ENCODE results near the gene C19orf12. TPM values are rescaled to one million over a fixed set of nuclear protein-coding genes. Genes with fewer than 3 reads are reported as not detected.

Gene C19orf12
- total RNA-seq, 1 experiment from 2014 or later = 17.5 TPM

DNA sequence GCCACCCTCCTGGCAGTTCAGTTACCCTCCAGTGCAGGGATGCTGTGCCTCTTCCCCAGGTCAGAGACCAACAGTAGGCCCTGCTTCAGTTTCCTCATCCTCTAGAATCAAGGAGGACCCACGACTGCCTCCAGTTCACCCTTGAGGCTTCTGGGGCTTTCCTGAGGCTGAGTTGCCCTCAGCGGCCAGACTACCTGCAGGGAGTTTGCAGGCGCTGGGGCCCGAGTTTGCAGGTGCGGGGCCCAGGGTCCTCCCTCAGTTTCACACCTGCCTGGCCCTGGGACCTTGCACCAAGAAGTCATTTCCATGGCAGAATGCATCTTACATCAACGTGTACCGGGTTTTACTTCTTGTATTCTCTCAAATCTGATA is 38.9 kb upstream of the C19orf12 start:
- intact Hi-C loops (cut with micrococcal nuclease; ENCODE audit: unreplicated experiment) = no loop called here
- TF ChIP-seq, protein P1, sequence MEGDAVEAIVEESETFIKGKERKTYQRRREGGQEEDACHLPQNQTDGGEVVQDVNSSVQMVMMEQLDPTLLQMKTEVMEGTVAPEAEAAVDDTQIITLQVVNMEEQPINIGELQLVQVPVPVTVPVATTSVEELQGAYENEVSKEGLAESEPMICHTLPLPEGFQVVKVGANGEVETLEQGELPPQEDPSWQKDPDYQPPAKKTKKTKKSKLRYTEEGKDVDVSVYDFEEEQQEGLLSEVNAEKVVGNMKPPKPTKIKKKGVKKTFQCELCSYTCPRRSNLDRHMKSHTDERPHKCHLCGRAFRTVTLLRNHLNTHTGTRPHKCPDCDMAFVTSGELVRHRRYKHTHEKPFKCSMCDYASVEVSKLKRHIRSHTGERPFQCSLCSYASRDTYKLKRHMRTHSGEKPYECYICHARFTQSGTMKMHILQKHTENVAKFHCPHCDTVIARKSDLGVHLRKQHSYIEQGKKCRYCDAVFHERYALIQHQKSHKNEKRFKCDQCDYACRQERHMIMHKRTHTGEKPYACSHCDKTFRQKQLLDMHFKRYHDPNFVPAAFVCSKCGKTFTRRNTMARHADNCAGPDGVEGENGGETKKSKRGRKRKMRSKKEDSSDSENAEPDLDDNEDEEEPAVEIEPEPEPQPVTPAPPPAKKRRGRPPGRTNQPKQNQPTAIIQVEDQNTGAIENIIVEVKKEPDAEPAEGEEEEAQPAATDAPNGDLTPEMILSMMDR (IDR thresholded peaks at IDR 0.05; ENCODE audit: unreplicated experiment) = no peak
- Mint-ChIP-seq H3K27ac (ENCODE audit: unreplicated experiment) (no peak overlapping the region), H3K4me3 (ENCODE audit: low read depth, unreplicated experiment) (no peak overlapping the region), H3K36me3 (ENCODE audit: insufficient read depth, unreplicated experiment) (no peaks in the 10 kb centered on the region), H3K27me3 (ENCODE audit: unreplicated experiment) (peaks cover 61% of the 10 kb centered on the region), H3K9me3 (ENCODE audit: low read depth, unreplicated experiment) (no peaks in the 10 kb centered on the region), H3K4me1 (ENCODE audit: low read depth, unreplicated experiment) (no peaks in the 10 kb centered on the region)
- BruUV-seq (replicated peaks) = no TSS peak
- no peak for DNase-seq
- CTCF ChIA-PET = no interaction called here

DNA sequence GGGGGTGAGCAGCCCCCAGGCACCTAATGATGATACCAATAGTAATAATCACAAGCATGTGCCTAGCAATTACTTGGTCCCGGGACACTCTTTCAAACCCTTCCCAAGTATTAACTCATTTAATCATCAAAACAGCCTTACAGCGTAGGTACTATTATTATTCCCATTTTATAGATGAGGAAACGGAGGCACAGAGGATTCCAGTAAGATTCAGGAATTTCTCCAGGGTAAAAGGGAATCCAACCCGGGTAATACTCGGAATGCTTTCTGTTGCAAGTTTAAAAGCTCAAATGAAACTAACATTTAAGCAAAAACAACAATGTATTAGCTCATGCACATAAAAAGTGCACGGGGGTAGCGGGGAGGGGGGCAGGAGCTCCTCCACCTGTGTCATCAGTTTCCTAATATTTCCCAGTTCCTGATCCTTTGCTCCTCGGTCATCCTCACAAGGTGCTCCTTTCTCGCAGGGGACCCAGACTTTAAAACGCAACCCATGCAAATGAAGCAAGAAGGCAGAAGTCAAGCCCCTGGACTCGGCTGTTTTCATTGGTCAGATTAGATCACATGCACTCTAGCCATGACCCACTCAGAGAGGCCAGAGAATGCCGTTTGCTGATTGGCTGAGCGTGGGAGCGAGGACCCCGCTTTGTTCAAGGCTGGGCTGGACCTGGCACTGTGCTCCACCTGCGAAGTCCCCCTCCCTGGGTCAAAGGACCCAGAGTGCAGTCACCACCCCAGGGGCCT is 38.3 kb upstream of the C19orf12 start:
- Mint-ChIP-seq H3K4me3 (ENCODE audit: low read depth, unreplicated experiment) (no peak overlapping the region), H3K27me3 (ENCODE audit: unreplicated experiment) (peaks cover 65% of the 10 kb centered on the region), H3K36me3 (ENCODE audit: insufficient read depth, unreplicated experiment) (no peaks in the 10 kb centered on the region), H3K27ac (ENCODE audit: unreplicated experiment) (no peak overlapping the region), H3K9me3 (ENCODE audit: low read depth, unreplicated experiment) (no peaks in the 10 kb centered on the region), H3K4me1 (ENCODE audit: low read depth, unreplicated experiment) (no peaks in the 10 kb centered on the region)
- no TSS peak for BruUV-seq (replicated peaks)
- TF ChIP-seq, protein P1 (IDR thresholded peaks at IDR 0.05; ENCODE audit: unreplicated experiment) = no peak
- DNase-seq = no peak
- CTCF ChIA-PET = no interaction called here
- intact Hi-C loops (cut with micrococcal nuclease; ENCODE audit: unreplicated experiment) = no loop called here

DNA sequence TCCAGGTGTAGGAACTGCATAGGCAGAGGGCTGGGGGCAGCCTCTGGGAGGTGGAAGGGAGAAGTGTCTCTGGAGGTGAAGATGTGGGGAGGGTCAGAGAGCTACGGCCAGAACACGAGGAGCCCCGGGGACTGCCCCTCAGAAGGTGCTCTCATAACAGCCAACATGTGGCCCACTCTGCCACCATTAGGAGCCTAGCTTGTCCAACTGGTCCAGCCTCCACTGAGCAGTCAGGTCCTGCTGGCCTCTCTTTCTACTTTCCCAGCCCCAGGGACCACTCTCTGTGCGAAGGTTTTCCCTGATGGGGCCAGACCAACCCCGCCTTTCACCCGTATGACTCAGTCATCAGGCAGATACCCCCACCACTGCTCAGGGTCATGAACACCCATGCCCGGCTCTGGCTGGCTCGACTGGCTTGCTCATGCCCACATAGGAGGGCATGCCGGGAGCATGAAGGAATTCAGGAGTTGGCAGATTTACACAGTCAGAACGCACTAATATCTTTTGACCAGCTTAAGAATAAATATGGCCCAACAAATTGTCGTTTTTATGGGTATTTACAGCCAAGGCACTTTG is 37.5 kb upstream of the C19orf12 start:
- Mint-ChIP-seq H3K9me3 (ENCODE audit: low read depth, unreplicated experiment) (no peaks in the 10 kb centered on the region), H3K4me1 (ENCODE audit: low read depth, unreplicated experiment) (no peaks in the 10 kb centered on the region), H3K27me3 (ENCODE audit: unreplicated experiment) (peaks cover 65% of the 10 kb centered on the region), H3K4me3 (ENCODE audit: low read depth, unreplicated experiment) (no peak overlapping the region), H3K27ac (ENCODE audit: unreplicated experiment) (no peak overlapping the region), H3K36me3 (ENCODE audit: insufficient read depth, unreplicated experiment) (no peaks in the 10 kb centered on the region)
- intact Hi-C loops (cut with micrococcal nuclease; ENCODE audit: unreplicated experiment) = no loop called here
- CTCF ChIA-PET = no interaction called here
- no peak for DNase-seq
- no TSS peak for BruUV-seq (replicated peaks)
- TF ChIP-seq, protein P1 (IDR thresholded peaks at IDR 0.05; ENCODE audit: unreplicated experiment) = no peak

DNA sequence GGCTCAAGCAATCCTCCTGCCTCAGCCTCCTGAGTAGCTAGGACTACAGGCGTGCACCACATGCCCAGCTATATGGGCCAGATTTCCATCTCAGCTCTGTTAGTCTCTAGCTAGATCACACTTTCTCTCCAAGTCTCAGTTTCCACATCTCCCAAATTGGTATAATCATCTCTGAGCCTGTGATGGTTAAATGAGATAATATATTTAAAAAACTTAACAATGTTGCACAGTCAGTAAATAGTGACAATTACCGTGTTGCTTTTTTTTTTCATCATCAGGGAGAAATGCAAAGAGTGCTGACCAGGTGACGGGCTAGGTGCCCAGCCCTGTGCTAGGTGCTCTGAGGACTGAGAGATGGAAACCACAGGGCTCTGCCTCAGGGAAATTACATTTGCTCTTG is 36.9 kb upstream of the C19orf12 start:
- intact Hi-C loops (cut with micrococcal nuclease; ENCODE audit: unreplicated experiment) = no loop called here
- no peak for DNase-seq
- CTCF ChIA-PET = no interaction called here
- H3K9me3 Mint-ChIP-seq (ENCODE audit: low read depth, unreplicated experiment) = no peaks in the 10 kb centered on the region
- no peak overlapping the region for H3K27ac Mint-ChIP-seq (ENCODE audit: unreplicated experiment)
- no peak overlapping the region for H3K4me3 Mint-ChIP-seq (ENCODE audit: low read depth, unreplicated experiment)
- BruUV-seq (replicated peaks) = no TSS peak
- peaks cover 65% of the 10 kb centered on the region for H3K27me3 Mint-ChIP-seq (ENCODE audit: unreplicated experiment)
- TF ChIP-seq, protein P1 (IDR thresholded peaks at IDR 0.05; ENCODE audit: unreplicated experiment) = no peak
- H3K4me1 Mint-ChIP-seq (ENCODE audit: low read depth, unreplicated experiment) = no peaks in the 10 kb centered on the region
- H3K36me3 Mint-ChIP-seq (ENCODE audit: insufficient read depth, unreplicated experiment) = no peaks in the 10 kb centered on the region
